ENCODE results near the gene SUFU. TPM values are rescaled to one million over a fixed set of nuclear protein-coding genes. Genes with fewer than 3 reads are reported as not detected.
A peak's percentile ranks its signal among the peaks of the same experiment; 100 is the strongest.

Gene SUFU
- total and polyA plus RNA-seq, 2 donors (not counting 1 experiment from before 2014, with no cell fraction given) = 4.8 to 13.3 TPM

- Mint-ChIP-seq H3K27me3 (no peaks in the 10 kb centered on the region), H3K4me3 (no peak overlapping the region), H3K4me1 (no peaks in the 10 kb centered on the region), H3K9me3 (ENCODE audit: insufficient read depth) (no peaks in the 10 kb centered on the region), H3K27ac (no peak overlapping the region)
- ChIA-PET CTCF (interaction anchor here (0.6 to 1.4 kb wide), 6 partner anchors 9 to 427 kb away, joined by 3 to 6 read pairs (median 4); no protein-coding TSS in a partner anchor), POLR2A (no interaction called here)
- Histone ChIP-seq H3K4me1 (ENCODE audit: control insufficient read depth in 2 of 2, insufficient read depth in 2 of 2, low read length in 2 of 2) (no peaks in the 10 kb centered on the region), H3K36me3 (replicated peaks in 1 of 2; ENCODE audit: control extremely low read depth in 1 of 2, control insufficient read depth in 1 of 2, extremely low read depth in 1 of 2, insufficient read depth in 2 of 2, low read length in 1 of 2) (peaks cover 1 to 67% of the 10 kb centered on the region in 2 experiments), H3K9me3 (ENCODE audit: control extremely low read depth in 1 of 3, control insufficient read depth in 2 of 3, insufficient read depth in 1 of 3, low read length in 2 of 3) (no peaks in the 10 kb centered on the region), H3K79me2 (ENCODE audit: control insufficient read depth, insufficient read depth, low read length) (peaks cover 7% of the 10 kb centered on the region), H3K27ac (ENCODE audit: low read length in 2 of 2) (no peak overlapping the region), H3K4me3 (ENCODE audit: control extremely low read depth in 1 of 5, extremely low read depth in 1 of 5, insufficient read depth in 1 of 5, low read depth in 2 of 5, low read length in 4 of 5) (no peak overlapping the region), H3K27me3 (replicated peaks in 1 of 4; ENCODE audit: control extremely low read depth in 1 of 4, control insufficient read depth in 3 of 4, insufficient read depth in 4 of 4, low read length in 3 of 4) (no peaks in the 10 kb centered on the region), H2AFZ (ENCODE audit: insufficient read depth, low read depth, low read length, poor library complexity, severe bottlenecking) (no peak overlapping the region), H3K4me2 (replicated peaks; ENCODE audit: low read depth, low read length, poor library complexity, severe bottlenecking) (no peak overlapping the region), H4K20me1 (ENCODE audit: control insufficient read depth, insufficient read depth, low read length, poor library complexity, severe bottlenecking) (peaks cover 9% of the 10 kb centered on the region), H3K9ac (ENCODE audit: low read length) (no peak overlapping the region)
- peak; percentile 51 for ATAC-seq (ENCODE audit: low read depth)
- intact Hi-C loops (cut with micrococcal nuclease) = no loop called here
- WGBS (ENCODE audit: insufficient coverage) = no CpG with 5 or more reads among the region's 3 CpGs
- DNase-seq = peak; percentile 40
- TF ChIP-seq, protein P1, sequence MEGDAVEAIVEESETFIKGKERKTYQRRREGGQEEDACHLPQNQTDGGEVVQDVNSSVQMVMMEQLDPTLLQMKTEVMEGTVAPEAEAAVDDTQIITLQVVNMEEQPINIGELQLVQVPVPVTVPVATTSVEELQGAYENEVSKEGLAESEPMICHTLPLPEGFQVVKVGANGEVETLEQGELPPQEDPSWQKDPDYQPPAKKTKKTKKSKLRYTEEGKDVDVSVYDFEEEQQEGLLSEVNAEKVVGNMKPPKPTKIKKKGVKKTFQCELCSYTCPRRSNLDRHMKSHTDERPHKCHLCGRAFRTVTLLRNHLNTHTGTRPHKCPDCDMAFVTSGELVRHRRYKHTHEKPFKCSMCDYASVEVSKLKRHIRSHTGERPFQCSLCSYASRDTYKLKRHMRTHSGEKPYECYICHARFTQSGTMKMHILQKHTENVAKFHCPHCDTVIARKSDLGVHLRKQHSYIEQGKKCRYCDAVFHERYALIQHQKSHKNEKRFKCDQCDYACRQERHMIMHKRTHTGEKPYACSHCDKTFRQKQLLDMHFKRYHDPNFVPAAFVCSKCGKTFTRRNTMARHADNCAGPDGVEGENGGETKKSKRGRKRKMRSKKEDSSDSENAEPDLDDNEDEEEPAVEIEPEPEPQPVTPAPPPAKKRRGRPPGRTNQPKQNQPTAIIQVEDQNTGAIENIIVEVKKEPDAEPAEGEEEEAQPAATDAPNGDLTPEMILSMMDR (IDR thresholded peaks at IDR 0.05) = peak; percentile 69
- no peak for TF ChIP-seq EZH2 (IDR thresholded peaks at IDR 0.05; ENCODE audit: borderline replicate concordance, insufficient read depth, low read depth, low read length, poor library complexity, severe bottlenecking)
Measured at GRCh38 chr10:102596506-102596971, 92.8 kb downstream of the SUFU start.

DNA sequence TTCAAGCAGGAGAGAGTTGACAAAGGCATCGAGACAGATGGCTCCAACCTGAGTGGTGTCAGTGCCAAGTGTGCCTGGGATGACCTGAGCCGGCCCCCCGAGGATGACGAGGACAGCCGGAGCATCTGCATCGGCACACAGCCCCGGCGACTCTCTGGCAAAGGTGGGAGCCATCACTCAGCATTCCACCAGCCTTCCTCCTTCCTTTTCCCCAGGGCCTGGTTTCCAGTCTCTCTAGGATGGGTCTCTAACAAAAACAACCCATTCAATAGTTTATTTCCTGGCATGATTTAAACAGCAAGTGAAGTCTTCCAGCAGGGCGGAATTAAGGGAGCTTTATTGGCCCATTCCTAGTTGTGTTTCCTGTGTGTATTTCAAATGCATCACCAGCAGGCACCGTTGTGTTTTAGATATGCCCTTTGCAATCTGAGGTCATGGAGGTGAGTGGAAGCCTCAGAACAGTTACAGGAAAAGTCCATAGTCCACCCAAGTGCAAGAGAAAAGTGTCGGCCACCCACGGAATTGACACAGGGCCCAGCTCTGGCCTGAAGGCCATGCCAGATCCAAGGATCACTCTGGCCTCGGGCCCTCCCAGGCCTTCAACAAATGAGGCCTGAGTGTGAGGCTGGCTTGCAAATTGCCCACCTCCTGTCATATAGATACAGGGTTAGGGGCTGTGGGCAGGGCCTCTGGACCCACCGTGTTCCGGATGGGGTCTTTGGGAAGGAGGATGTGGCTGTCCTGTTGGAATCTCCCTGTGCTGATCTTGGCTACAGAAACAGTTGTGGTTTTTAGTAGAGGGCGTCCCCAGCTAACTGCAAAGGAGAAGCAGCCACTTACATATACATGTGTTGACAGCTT is 93.6 kb downstream of the SUFU start:
- no peak overlapping the region for H3K9ac ChIP-seq (ENCODE audit: low read length)
- CTCF ChIA-PET = interaction anchor here (0.6 to 1.4 kb wide), 7 partner anchors 9 to 428 kb away, joined by 3 to 6 read pairs (median 4); no protein-coding TSS in a partner anchor
- no peak overlapping the region for H3K4me3 ChIP-seq (ENCODE audit: control extremely low read depth in 1 of 5, extremely low read depth in 1 of 5, insufficient read depth in 1 of 5, low read depth in 2 of 5, low read length in 4 of 5)
- 75% methylated on average over 9 of the region's 16 CpGs for WGBS (ENCODE audit: insufficient coverage)
- DNase-seq = no peak
- H3K4me3 Mint-ChIP-seq = no peak overlapping the region
- no peak for ATAC-seq (ENCODE audit: low read depth)
- no peaks in the 10 kb centered on the region for H3K4me1 Mint-ChIP-seq
- H4K20me1 ChIP-seq (ENCODE audit: control insufficient read depth, insufficient read depth, low read length, poor library complexity, severe bottlenecking) = peaks cover 2% of the 10 kb centered on the region
- intact Hi-C loops (cut with micrococcal nuclease) = no loop called here
- POLR2A ChIA-PET = no interaction called here
- H3K36me3 ChIP-seq (replicated peaks in 1 of 2; ENCODE audit: control extremely low read depth in 1 of 2, control insufficient read depth in 1 of 2, extremely low read depth in 1 of 2, insufficient read depth in 2 of 2, low read length in 1 of 2) = peaks cover 1 to 69% of the 10 kb centered on the region in 2 experiments
- TF ChIP-seq, protein P1 (IDR thresholded peaks at IDR 0.05) = no peak
- TF ChIP-seq EZH2 (IDR thresholded peaks at IDR 0.05; ENCODE audit: borderline replicate concordance, insufficient read depth, low read depth, low read length, poor library complexity, severe bottlenecking) = no peak
- no peak overlapping the region for H3K4me2 ChIP-seq (replicated peaks; ENCODE audit: low read depth, low read length, poor library complexity, severe bottlenecking)
- H3K79me2 ChIP-seq (ENCODE audit: control insufficient read depth, insufficient read depth, low read length) = peaks cover 2% of the 10 kb centered on the region
- H3K27me3 Mint-ChIP-seq = no peaks in the 10 kb centered on the region
- H3K27ac Mint-ChIP-seq = no peak overlapping the region
- H3K27ac ChIP-seq (ENCODE audit: low read length in 2 of 2) = no peak overlapping the region
- no peak overlapping the region for H2AFZ ChIP-seq (ENCODE audit: insufficient read depth, low read depth, low read length, poor library complexity, severe bottlenecking)
- no peaks in the 10 kb centered on the region for H3K4me1 ChIP-seq (ENCODE audit: control insufficient read depth in 2 of 2, insufficient read depth in 2 of 2, low read length in 2 of 2)
- no peaks in the 10 kb centered on the region for H3K27me3 ChIP-seq (replicated peaks in 1 of 4; ENCODE audit: control extremely low read depth in 1 of 4, control insufficient read depth in 3 of 4, insufficient read depth in 4 of 4, low read length in 3 of 4)
- H3K9me3 ChIP-seq (ENCODE audit: control extremely low read depth in 1 of 3, control insufficient read depth in 2 of 3, insufficient read depth in 1 of 3, low read length in 2 of 3) = no peaks in the 10 kb centered on the region
- no peaks in the 10 kb centered on the region for H3K9me3 Mint-ChIP-seq (ENCODE audit: insufficient read depth)

Measured in B cell (primary cell).